ENCODE data around the gene KRT74. TPM values are rescaled to one million over a fixed set of nuclear protein-coding genes. Genes with fewer than 3 reads are reported as not detected.
A peak's percentile ranks its signal among the peaks of the same experiment; 100 is the strongest.

The KRT74 gene
- total and polyA plus RNA-seq, 9 of the 15 experiments (the other 6 are each of a cell fraction or from before 2014, with no cell fraction given) = not detected

DNA sequence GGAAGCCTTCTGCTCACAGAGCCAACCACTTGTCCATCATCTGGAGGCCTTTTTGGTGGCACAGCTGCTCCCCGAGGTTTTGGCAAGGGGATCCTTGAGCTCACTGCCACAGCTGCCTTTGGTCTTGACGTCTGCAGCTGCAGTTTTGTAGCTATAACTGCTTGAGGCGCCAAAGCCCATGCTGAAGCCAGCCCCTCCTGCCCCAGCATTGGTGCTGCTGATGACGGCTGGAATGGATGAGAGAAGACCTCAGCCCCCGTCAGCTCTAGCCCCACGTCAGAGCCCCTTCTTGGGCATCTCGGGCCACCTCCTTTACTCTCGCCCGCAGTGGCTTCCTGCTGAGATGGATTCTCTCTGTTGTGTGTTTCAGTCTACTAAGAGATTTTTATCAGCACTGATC is 12.3 kb upstream of the KRT74 start (continued):
- TF ChIP-seq CTCF (IDR thresholded peaks at IDR 0.05 in 2 of 3, conservative IDR thresholded peaks at IDR 0.05 in 1 of 3; ENCODE audit: insufficient read depth in 2 of 3, low read depth in 1 of 3, low read length in 3 of 3) = peak; percentile 12 to 46 (median 18); a peak in 2 of 6 replicates

- no peaks in the 10 kb centered on the region for H3K36me3 ChIP-seq (ENCODE audit: control insufficient read depth, insufficient read depth, low read length)
- ATAC-seq = no peak
- ChIA-PET POLR2A (interaction anchor here (0.7 to 0.8 kb wide), 2 partner anchors 9 to 26 kb away, joined by 3 read pairs; no protein-coding TSS in a partner anchor), CTCF (ENCODE audit: low intra/inter-chr PET ratio) (interaction anchor here (0.9 to 4.5 kb wide), 3 partner anchors 285 to 295 kb away, joined by 3 to 49 read pairs (median 34); no protein-coding TSS in a partner anchor)
- TF ChIP-seq CBX8 (IDR thresholded peaks at IDR 0.05; ENCODE audit: borderline replicate concordance, extremely low read depth, low read depth, low read length, poor library complexity, severe bottlenecking) (no peak), ZFP36 (IDR thresholded peaks at IDR 0.05; ENCODE audit: low read depth, low read length, partially characterized antibody) (no peak), E2F4 (CRISPR knock-in tag; IDR thresholded peaks at IDR 0.05; ENCODE audit: low read depth) (no peak), FOSL1 (tag; conservative IDR thresholded peaks at IDR 0.05) (no peak), ZNF668 (CRISPR knock-in tag; IDR thresholded peaks at IDR 0.05) (no peak), ESRRA (IDR thresholded peaks at IDR 0.05; ENCODE audit: borderline replicate concordance, low read depth) (no peak), MBD1 (CRISPR knock-in tag; IDR thresholded peaks at IDR 0.05) (no peak), ZNF77 (CRISPR knock-in tag; IDR thresholded peaks at IDR 0.05) (no peak), EWSR1 (IDR thresholded peaks at IDR 0.05; ENCODE audit: borderline replicate concordance, low read depth, partially characterized antibody) (no peak), PYGO2 (tag; IDR thresholded peaks at IDR 0.05) (no peak), ATF1 (CRISPR knock-in tag; IDR thresholded peaks at IDR 0.05) (no peak), ATF1 (tag; IDR thresholded peaks at IDR 0.05) (no peak), SAP30 (IDR thresholded peaks at IDR 0.05; ENCODE audit: borderline replicate concordance, insufficient read depth, low read depth, low read length, poor library complexity, severe bottlenecking) (no peak), CBX2 (IDR thresholded peaks at IDR 0.05; ENCODE audit: insufficient read depth, low read length, poor library complexity, severe bottlenecking) (no peak)
- WGBS (ENCODE audit: insufficient coverage, low coverage, missing lambda C conversion rate) = 18% methylated on average over 3 of the region's 3 CpGs
- no peaks in the 10 kb centered on the region for H3K9me3 ChIP-seq (replicated peaks; ENCODE audit: control insufficient read depth, insufficient read depth, low read depth, low read length)
- H3K27me3 ChIP-seq (ENCODE audit: control insufficient read depth in 2 of 2, insufficient read depth in 2 of 2, low read length in 2 of 2) = peaks cover 9 to 39% of the 10 kb centered on the region in 2 experiments; a peak in 3 of 5 replicates
- in situ Hi-C loops (cut with MboI) (loop anchor here (5.0 kb wide), 1 partner anchor 397 kb away; no protein-coding TSS in a partner anchor), intact Hi-C loops (cut with micrococcal nuclease) (loop anchor here (5.0 to 10.0 kb wide), 4 partner anchors 77 to 430 kb away; no protein-coding TSS in a partner anchor)
- no peak overlapping the region for H2AFZ ChIP-seq (ENCODE audit: low read depth, low read length)
- H3K4me1 ChIP-seq (replicated peaks in 1 of 2; ENCODE audit: control insufficient read depth in 2 of 2, insufficient read depth in 2 of 2, low read length in 2 of 2) = peaks cover 0 to 6% of the 10 kb centered on the region in 2 experiments; a peak in 1 of 5 replicates
- H3K4me2 ChIP-seq (ENCODE audit: insufficient read depth, low read length) = no peak overlapping the region
- peaks cover 5% of the 10 kb centered on the region for H4K20me1 ChIP-seq (replicated peaks; ENCODE audit: control insufficient read depth, insufficient read depth, low read length)
- FAIRE-seq = no peak
- no peaks in the 10 kb centered on the region for H3K79me2 ChIP-seq (ENCODE audit: control insufficient read depth, insufficient read depth, low read length)
- no peak overlapping the region for H3K9ac ChIP-seq (ENCODE audit: insufficient read depth in 1 of 2, low read depth in 2 of 2, low read length in 2 of 2)
- H3K4me3 ChIP-seq = no peak overlapping the region
- no peaks in the 10 kb centered on the region for H3K9me1 ChIP-seq (ENCODE audit: control insufficient read depth, insufficient read depth, low read length)
- no peak overlapping the region for H3K27ac ChIP-seq (ENCODE audit: extremely low read depth, low read depth, low read length)
- no peak for DNase-seq (ENCODE audit: extremely low read depth in 1 of 4, low spot score in 3 of 4)
- BruUV-seq (replicated peaks) = no TSS peak
Measured at GRCh38 chr12:52585066-52585465, 11.4 kb upstream of the KRT74 start.
